GM12878 (cell line): ENCODE results near the gene TXLNG. TPM values are rescaled to one million over a fixed set of nuclear protein-coding genes. Genes with fewer than 3 reads are reported as not detected.

Source experiments
- ATAC-seq: fragments of 200-7000 bp; cut with Tn5 transposase; 3 replicates; pipeline ENCODE4 v1.9.1; 2020; ENCODE audit warnings: mild to moderate bottlenecking, moderate library complexity
- BruUV-seq: library from RNA; stranded (reverse); fragments of 400-500 nt; replicated peaks from 2 replicates; lab custom pipeline; 2021; lab: Mats Ljungman, UMichigan
- CTCF ChIA-PET: fragments of 300-600 bp; sonication (Branson Sonifier 250); formaldehyde crosslinking; extraction: SDS; loops from one replicate; lab custom pipeline; 2021; ENCODE audit warnings: inconsistent platforms; lab: Yijun Ruan, JAX
- POLR2A ChIA-PET: fragments of 350-600 bp; formaldehyde crosslinking; extraction: SDS; loops from one replicate; lab custom pipeline; 2021; ENCODE audit warnings: inconsistent platforms; lab: Charles Lee
- RAD21 ChIA-PET: fragments of 300-600 bp; sonication (Branson Sonifier 250); formaldehyde crosslinking; loops from one replicate; lab custom pipeline; 2023; ENCODE audit warnings: antibody characterized with exemption; ENCODE audit not compliant: unreplicated experiment; lab: Charles Lee
- SMC1A ChIA-PET: fragments of 300-600 bp; sonication (Branson Sonifier 250); formaldehyde crosslinking; loops from one replicate; lab custom pipeline; 2023; ENCODE audit not compliant: unreplicated experiment, uncharacterized antibody; lab: Charles Lee
- DNase-seq: peaks from one replicate; pipeline ENCODE4 v3.0.0-alpha.2; 2011; ENCODE audit warnings: low read depth, low spot score
- FAIRE-seq: peaks from 3 replicates; lab custom pipeline; 2011; peaks lifted over from hg19 to GRCh38; lab: Jason Lieb, UNC
- H2AFZ ChIP-seq: 2 replicates; pipeline ENCODE4 v1.6.0; 2011; ENCODE audit warnings: low read depth, low read length, control low read depth; ENCODE audit not compliant: control insufficient read depth
- H3K27ac ChIP-seq: 2 replicates; pipeline ENCODE4 v1.5.1; 2011; ENCODE audit warnings: control low read depth; ENCODE audit not compliant: control insufficient read depth, insufficient read depth
- H3K27me3 ChIP-seq, 2 experiments: replicated peaks in 1 of 2; 2 replicates each; pipeline versions ENCODE4 v1.6.0 to v1.6.1; 2011; ENCODE audit warnings: low read length in 1 of 2; ENCODE audit not compliant: control insufficient read depth in 2 of 2, insufficient read depth in 2 of 2
- H3K36me3 ChIP-seq, 2 experiments: 2 replicates each; pipeline ENCODE4 v1.5.1; 2011; ENCODE audit warnings: low read length in 1 of 2; ENCODE audit not compliant: control insufficient read depth in 2 of 2, insufficient read depth in 2 of 2
- H3K4me1 ChIP-seq: 2 replicates; pipeline ENCODE4 v1.6.1; 2011; ENCODE audit warnings: mild to moderate bottlenecking, low read length, moderate library complexity, mixed read lengths; ENCODE audit not compliant: control insufficient read depth, insufficient read depth
- H3K4me2 ChIP-seq: 2 replicates; pipeline ENCODE4 v1.6.0; 2011; ENCODE audit warnings: control low read depth; ENCODE audit not compliant: control insufficient read depth, insufficient read depth
- H3K4me3 ChIP-seq: fragments of 200-600 bp; sonication (generic); 2 replicates; pipeline ENCODE4 v1.5.1; 2016
- H3K79me2 ChIP-seq: 2 replicates; pipeline ENCODE4 v1.6.0; 2011; ENCODE audit warnings: low read length; ENCODE audit not compliant: control insufficient read depth, insufficient read depth
- H3K9ac ChIP-seq: 2 replicates; pipeline ENCODE4 v1.8.0; 2011; ENCODE audit warnings: low read length, control low read depth, mixed read lengths; ENCODE audit not compliant: control insufficient read depth, insufficient read depth
- H3K9me3 ChIP-seq: replicated peaks from 3 replicates; pipeline ENCODE4 v1.5.1; 2011; ENCODE audit warnings: mild to moderate bottlenecking, low read length; ENCODE audit not compliant: control insufficient read depth, insufficient read depth
- H4K20me1 ChIP-seq: 2 replicates; pipeline ENCODE4 v1.6.0; 2011; ENCODE audit not compliant: control insufficient read depth, insufficient read depth
- ATF7 ChIP-seq: fragments of 450-650 bp; IDR thresholded peaks from 2 replicates; pipeline ENCODE4 v1.6.1; 2016; ENCODE audit warnings: low read depth, mild to moderate bottlenecking
- BCLAF1 ChIP-seq: fragments of 450-650 bp; IDR thresholded peaks from 2 replicates; pipeline ENCODE4 v1.6.1; 2017; ENCODE audit warnings: antibody characterized with exemption, mild to moderate bottlenecking, moderate library complexity
- CEBPB ChIP-seq, 2 experiments: fragments of 150-350 bp in 1 of 2; IDR thresholded peaks; 2 replicates each; pipeline ENCODE4 v1.6.1; 2012 to 2014; ENCODE audit warnings: low read depth in 2 of 2, low read length in 2 of 2, borderline replicate concordance in 1 of 2, inconsistent platforms in 1 of 2
- EZH2 ChIP-seq: IDR thresholded peaks from 2 replicates; pipeline ENCODE4 v1.6.1; 2012; ENCODE audit warnings: low read depth, mild to moderate bottlenecking, control low read depth, inconsistent platforms, low read length, borderline replicate concordance; ENCODE audit not compliant: control insufficient read depth
- GABPA ChIP-seq: IDR thresholded peaks from 2 replicates; pipeline ENCODE4 v1.6.1; 2014; ENCODE audit warnings: antibody characterized with exemption, low read depth, mild to moderate bottlenecking, inconsistent platforms
- JUND ChIP-seq: IDR thresholded peaks from 2 replicates; pipeline ENCODE4 v1.6.1; 2012; ENCODE audit warnings: low read depth, mild to moderate bottlenecking, low read length, improper control_type of control experiment, moderate library complexity
- KDM1A ChIP-seq: fragments of 200-600 bp; sonication (generic); IDR thresholded peaks from 2 replicates; pipeline ENCODE4 v1.6.1; 2016; ENCODE audit warnings: borderline replicate concordance
- RUNX3 ChIP-seq: IDR thresholded peaks from 2 replicates; pipeline ENCODE4 v1.6.1; 2012; ENCODE audit warnings: low read length, inconsistent platforms
- TBL1XR1 ChIP-seq: IDR thresholded peaks from 2 replicates; pipeline ENCODE4 v1.6.1; 2012; ENCODE audit warnings: low read depth, low read length, improper control_type of control experiment
- ZBTB11 ChIP-seq: fragments of 450-650 bp; formaldehyde crosslinking; IDR thresholded peaks from 2 replicates; pipeline ENCODE4 v1.5.0; 2022; ENCODE audit warnings: mild to moderate bottlenecking, missing genetic modification characterization
- WGBS: methylation state at CpG from one replicate; pipeline ENCODE4 v1.1.6; 2016; ENCODE audit warnings: low lambda C conversion rate; ENCODE audit not compliant: insufficient replicate concordance, insufficient coverage; ENCODE audit errors: missing lambda C conversion rate; 5-methylcytosine and 5-hydroxymethylcytosine counted together
- in situ Hi-C: fragments of 300-500 bp; cut with MboI; formaldehyde crosslinking; loops from 9 replicates; pipeline ENCODE4 v1.14.3; 2018; ENCODE audit warnings: mixed read lengths
- intact Hi-C: fragments of 100-400 bp; cut with micrococcal nuclease; formaldehyde crosslinking; loops from one replicate; pipeline ENCODE4 v1.14.2; 2022; ENCODE audit not compliant: unreplicated experiment
- polyA plus RNA-seq, 11 experiments: library from polyadenylated mRNA; depleted of rRNA in 4 of 11; unstranded in 6 of 11; stranded (reverse) in 5 of 11; fragments of >200 nt; fragmentation: Nextera tagmentation in 4 of 11; fragmentation: Illumina TruSeq in 1 of 11; extraction: Ambion mirVana in 4 of 11; extraction: Trizol in 1 of 11; gene quantifications; 1 replicate in 1 of 11; 2 replicates in 10 of 11; pipeline versions ENCODE4 v1.2.1 to v1.2.3, GENCODE V29; 2011 to 2016; ENCODE audit warnings: inconsistent platforms in 2 of 11, missing spikeins in 2 of 11, low read depth in 1 of 11
- total RNA-seq, 4 experiments: library from RNA; depleted of rRNA in 3 of 4; stranded (reverse); fragments of >200 nt in 3 of 4; fragmentation: Illumina TruSeq in 1 of 4; extraction: Trizol in 1 of 4; gene quantifications; 2 replicates each; pipeline versions ENCODE4 v1.2.1 to v1.2.3, GENCODE V29; 2013 to 2021
- TF ChIP-seq, protein P1 (sequence below): fragments of 450-650 bp; IDR thresholded peaks from 2 replicates; pipeline ENCODE4 v1.6.1; 2016; ENCODE audit warnings: mild to moderate bottlenecking, moderate library complexity, borderline replicate concordance
- TF ChIP-seq, protein P2 (sequence below): fragments of 450-650 bp; IDR thresholded peaks from 2 replicates; pipeline ENCODE4 v1.6.1; 2014; ENCODE audit warnings: mild to moderate bottlenecking

The TXLNG gene
- total and polyA plus RNA-seq, 10 of the 15 experiments (the other 5 are each of a cell fraction or from before 2014, with no cell fraction given): 9.9 to 40.7 (median 19.5) TPM

GRCh38 chrX:16839219-16839851, 53.1 kb downstream of the TXLNG start:
- in situ Hi-C loops: no loop called here
- intact Hi-C loops: no loop called here
- CTCF ChIA-PET: interaction anchor here (0.9 to 1.2 kb wide), 3 partner anchors 11 to 54 kb away, joined by 3 to 5 read pairs (median 4); no protein-coding TSS in a partner anchor
- TF ChIP-seq KDM1A: no peak
- TF ChIP-seq EZH2: no peak
- no peak for TF ChIP-seq ATF7
- TF ChIP-seq, protein P1, sequence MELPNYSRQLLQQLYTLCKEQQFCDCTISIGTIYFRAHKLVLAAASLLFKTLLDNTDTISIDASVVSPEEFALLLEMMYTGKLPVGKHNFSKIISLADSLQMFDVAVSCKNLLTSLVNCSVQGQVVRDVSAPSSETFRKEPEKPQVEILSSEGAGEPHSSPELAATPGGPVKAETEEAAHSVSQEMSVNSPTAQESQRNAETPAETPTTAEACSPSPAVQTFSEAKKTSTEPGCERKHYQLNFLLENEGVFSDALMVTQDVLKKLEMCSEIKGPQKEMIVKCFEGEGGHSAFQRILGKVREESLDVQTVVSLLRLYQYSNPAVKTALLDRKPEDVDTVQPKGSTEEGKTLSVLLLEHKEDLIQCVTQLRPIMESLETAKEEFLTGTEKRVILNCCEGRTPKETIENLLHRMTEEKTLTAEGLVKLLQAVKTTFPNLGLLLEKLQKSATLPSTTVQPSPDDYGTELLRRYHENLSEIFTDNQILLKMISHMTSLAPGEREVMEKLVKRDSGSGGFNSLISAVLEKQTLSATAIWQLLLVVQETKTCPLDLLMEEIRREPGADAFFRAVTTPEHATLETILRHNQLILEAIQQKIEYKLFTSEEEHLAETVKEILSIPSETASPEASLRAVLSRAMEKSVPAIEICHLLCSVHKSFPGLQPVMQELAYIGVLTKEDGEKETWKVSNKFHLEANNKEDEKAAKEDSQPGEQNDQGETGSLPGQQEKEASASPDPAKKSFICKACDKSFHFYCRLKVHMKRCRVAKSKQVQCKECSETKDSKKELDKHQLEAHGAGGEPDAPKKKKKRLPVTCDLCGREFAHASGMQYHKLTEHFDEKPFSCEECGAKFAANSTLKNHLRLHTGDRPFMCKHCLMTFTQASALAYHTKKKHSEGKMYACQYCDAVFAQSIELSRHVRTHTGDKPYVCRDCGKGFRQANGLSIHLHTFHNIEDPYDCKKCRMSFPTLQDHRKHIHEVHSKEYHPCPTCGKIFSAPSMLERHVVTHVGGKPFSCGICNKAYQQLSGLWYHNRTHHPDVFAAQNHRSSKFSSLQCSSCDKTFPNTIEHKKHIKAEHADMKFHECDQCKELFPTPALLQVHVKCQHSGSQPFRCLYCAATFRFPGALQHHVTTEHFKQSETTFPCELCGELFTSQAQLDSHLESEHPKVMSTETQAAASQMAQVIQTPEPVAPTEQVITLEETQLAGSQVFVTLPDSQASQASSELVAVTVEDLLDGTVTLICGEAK: no peak
- TF ChIP-seq JUND: no peak
- TF ChIP-seq ZBTB11: no peak
- no peak for TF ChIP-seq GABPA
- TF ChIP-seq, protein P2, sequence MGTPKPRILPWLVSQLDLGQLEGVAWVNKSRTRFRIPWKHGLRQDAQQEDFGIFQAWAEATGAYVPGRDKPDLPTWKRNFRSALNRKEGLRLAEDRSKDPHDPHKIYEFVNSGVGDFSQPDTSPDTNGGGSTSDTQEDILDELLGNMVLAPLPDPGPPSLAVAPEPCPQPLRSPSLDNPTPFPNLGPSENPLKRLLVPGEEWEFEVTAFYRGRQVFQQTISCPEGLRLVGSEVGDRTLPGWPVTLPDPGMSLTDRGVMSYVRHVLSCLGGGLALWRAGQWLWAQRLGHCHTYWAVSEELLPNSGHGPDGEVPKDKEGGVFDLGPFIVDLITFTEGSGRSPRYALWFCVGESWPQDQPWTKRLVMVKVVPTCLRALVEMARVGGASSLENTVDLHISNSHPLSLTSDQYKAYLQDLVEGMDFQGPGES: no peak
- no peak for TF ChIP-seq CEBPB (IDR thresholded peaks at IDR 0.05; ENCODE audit: borderline replicate concordance in 1 of 2, low read depth in 2 of 2, low read length in 2 of 2)
- TF ChIP-seq BCLAF1: no peak
- no peak for TF ChIP-seq RUNX3
- TF ChIP-seq TBL1XR1: no peak

More at GRCh38 chrX:16839219-16839851, 53.1 kb downstream of the TXLNG start:
- no peaks in the 10 kb centered on the region for H4K20me1 ChIP-seq
- FAIRE-seq (no peak), DNase-seq (no peak), ATAC-seq (no peak)
- no peaks in the 10 kb centered on the region for H3K9me3 ChIP-seq
- no peaks in the 10 kb centered on the region for H3K79me2 ChIP-seq
- ChIA-PET POLR2A (no interaction called here), RAD21 (no interaction called here), SMC1A (no interaction called here)
- peaks cover 10 to 30% of the 10 kb centered on the region in 2 experiments; a peak in 3 of 4 replicates for H3K36me3 ChIP-seq
- H3K4me3 ChIP-seq: no peak overlapping the region
- 89% methylated on average over 5 of the region's 5 CpGs for WGBS
- no peaks in the 10 kb centered on the region for H3K27me3 ChIP-seq
- no peaks in the 10 kb centered on the region for H3K4me1 ChIP-seq
- H3K9ac ChIP-seq: no peak overlapping the region
- no peak overlapping the region for H2AFZ ChIP-seq
- H3K4me2 ChIP-seq: no peak overlapping the region
- H3K27ac ChIP-seq: no peak overlapping the region
- BruUV-seq: no TSS peak
